ENCODE results near the gene ZNF543. TPM values are rescaled to one million over a fixed set of nuclear protein-coding genes. Genes with fewer than 3 reads are reported as not detected.

ZNF543 gene
- total and polyA plus RNA-seq, 9 of the 15 experiments (the other 6 are each of a cell fraction or from before 2014, with no cell fraction given): 0.14 to 5.5 (median 2.4) TPM

DNA sequence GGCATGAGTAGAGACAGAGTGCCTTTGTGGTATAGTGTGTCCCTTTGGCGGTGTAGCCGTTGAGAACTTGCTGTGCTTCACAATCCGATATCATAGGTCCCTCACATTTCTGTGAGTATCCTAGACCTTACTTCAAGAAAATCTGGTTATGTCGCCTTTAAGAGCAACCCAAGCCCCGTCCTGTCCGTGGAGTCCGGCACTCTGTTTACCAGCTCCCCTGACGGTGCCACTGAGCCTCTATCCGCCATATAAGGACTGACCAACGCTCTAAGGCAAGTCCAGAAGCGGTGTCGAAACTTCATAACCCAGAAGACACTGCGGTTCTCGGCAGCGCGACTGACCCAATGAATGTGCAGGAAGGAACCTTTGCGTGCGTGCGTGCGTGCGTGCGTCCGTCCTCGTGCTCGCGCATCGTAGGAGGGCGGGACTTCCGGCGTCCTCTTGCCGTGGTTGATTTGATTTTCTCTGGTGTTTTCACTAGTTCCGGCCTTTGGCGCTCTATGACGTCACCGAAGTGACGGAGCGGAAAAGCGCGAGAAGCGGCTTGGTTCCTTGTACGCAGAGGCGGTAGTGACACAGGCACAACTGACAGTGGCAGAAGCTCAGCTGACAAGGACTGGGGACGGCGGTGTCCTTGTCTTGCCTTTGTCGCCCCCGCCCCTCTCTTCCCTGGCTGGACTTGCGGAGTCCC, 42.9 kb downstream of the ZNF543 start, which contains the start of the genes TRAPPC2B and ZNF547 (continued):
- TF ChIP-seq, protein P1, sequence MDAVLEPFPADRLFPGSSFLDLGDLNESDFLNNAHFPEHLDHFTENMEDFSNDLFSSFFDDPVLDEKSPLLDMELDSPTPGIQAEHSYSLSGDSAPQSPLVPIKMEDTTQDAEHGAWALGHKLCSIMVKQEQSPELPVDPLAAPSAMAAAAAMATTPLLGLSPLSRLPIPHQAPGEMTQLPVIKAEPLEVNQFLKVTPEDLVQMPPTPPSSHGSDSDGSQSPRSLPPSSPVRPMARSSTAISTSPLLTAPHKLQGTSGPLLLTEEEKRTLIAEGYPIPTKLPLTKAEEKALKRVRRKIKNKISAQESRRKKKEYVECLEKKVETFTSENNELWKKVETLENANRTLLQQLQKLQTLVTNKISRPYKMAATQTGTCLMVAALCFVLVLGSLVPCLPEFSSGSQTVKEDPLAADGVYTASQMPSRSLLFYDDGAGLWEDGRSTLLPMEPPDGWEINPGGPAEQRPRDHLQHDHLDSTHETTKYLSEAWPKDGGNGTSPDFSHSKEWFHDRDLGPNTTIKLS (IDR thresholded peaks at IDR 0.05; ENCODE audit: borderline replicate concordance, low read depth): peak; percentile 63; the same call in 1 of the 2 replicates
- no peak for TF ChIP-seq ZNF24 (IDR thresholded peaks at IDR 0.05)
- no peak for TF ChIP-seq MYBL2 (IDR thresholded peaks at IDR 0.05; ENCODE audit: low read depth)
- TF ChIP-seq MYBL2 (CRISPR knock-in tag; IDR thresholded peaks at IDR 0.05; ENCODE audit: borderline replicate concordance): no peak
- TF ChIP-seq, protein P2, sequence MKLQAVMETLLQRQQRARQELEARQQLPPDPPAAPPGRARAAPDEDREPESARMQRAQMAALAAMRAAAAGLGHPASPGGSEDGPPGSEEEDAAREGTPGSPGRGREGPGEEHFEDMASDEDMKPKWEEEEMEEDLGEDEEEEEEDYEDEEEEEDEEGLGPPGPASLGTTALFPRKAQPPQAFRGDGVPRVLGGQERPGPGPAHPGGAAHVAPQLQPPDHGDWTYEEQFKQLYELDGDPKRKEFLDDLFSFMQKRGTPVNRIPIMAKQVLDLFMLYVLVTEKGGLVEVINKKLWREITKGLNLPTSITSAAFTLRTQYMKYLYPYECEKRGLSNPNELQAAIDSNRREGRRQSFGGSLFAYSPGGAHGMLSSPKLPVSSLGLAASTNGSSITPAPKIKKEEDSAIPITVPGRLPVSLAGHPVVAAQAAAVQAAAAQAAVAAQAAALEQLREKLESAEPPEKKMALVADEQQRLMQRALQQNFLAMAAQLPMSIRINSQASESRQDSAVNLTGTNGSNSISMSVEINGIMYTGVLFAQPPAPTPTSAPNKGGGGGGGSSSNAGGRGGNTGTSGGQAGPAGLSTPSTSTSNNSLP (IDR thresholded peaks at IDR 0.05; ENCODE audit: borderline replicate concordance, low read depth, low read length): no peak
- TF ChIP-seq MTA1 (IDR thresholded peaks at IDR 0.05; ENCODE audit: borderline replicate concordance): peak; percentile 71
- 0 out of 2 replicates have a peak, but pooled peaks have one; percentile 33 for TF ChIP-seq ELF2 (CRISPR knock-in tag; IDR thresholded peaks at IDR 0.05)
- peak; percentile 63; the same call in 1 of the 2 replicates for TF ChIP-seq ELF1 (tag; IDR thresholded peaks at IDR 0.05)
- TF ChIP-seq ADNP (tag; IDR thresholded peaks at IDR 0.05): no peak
- TF ChIP-seq, protein P3, sequence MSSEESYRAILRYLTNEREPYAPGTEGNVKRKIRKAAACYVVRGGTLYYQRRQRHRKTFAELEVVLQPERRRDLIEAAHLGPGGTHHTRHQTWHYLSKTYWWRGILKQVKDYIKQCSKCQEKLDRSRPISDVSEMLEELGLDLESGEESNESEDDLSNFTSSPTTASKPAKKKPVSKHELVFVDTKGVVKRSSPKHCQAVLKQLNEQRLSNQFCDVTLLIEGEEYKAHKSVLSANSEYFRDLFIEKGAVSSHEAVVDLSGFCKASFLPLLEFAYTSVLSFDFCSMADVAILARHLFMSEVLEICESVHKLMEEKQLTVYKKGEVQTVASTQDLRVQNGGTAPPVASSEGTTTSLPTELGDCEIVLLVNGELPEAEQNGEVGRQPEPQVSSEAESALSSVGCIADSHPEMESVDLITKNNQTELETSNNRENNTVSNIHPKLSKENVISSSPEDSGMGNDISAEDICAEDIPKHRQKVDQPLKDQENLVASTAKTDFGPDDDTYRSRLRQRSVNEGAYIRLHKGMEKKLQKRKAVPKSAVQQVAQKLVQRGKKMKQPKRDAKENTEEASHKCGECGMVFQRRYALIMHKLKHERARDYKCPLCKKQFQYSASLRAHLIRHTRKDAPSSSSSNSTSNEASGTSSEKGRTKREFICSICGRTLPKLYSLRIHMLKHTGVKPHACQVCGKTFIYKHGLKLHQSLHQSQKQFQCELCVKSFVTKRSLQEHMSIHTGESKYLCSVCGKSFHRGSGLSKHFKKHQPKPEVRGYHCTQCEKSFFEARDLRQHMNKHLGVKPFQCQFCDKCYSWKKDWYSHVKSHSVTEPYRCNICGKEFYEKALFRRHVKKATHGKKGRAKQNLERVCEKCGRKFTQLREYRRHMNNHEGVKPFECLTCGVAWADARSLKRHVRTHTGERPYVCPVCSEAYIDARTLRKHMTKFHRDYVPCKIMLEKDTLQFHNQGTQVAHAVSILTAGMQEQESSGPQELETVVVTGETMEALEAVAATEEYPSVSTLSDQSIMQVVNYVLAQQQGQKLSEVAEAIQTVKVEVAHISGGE (CRISPR knock-in tag; IDR thresholded peaks at IDR 0.05): peak in 1 of 3 experiments; percentile 36; a peak in 1 of 6 replicates
- TF ChIP-seq, protein P4, sequence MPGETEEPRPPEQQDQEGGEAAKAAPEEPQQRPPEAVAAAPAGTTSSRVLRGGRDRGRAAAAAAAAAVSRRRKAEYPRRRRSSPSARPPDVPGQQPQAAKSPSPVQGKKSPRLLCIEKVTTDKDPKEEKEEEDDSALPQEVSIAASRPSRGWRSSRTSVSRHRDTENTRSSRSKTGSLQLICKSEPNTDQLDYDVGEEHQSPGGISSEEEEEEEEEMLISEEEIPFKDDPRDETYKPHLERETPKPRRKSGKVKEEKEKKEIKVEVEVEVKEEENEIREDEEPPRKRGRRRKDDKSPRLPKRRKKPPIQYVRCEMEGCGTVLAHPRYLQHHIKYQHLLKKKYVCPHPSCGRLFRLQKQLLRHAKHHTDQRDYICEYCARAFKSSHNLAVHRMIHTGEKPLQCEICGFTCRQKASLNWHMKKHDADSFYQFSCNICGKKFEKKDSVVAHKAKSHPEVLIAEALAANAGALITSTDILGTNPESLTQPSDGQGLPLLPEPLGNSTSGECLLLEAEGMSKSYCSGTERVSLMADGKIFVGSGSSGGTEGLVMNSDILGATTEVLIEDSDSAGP (CRISPR knock-in tag; IDR thresholded peaks at IDR 0.05): peak; percentile 88
